Osteoblast (primary cell): ENCODE results near the gene PUS3. TPM values are rescaled to one million over a fixed set of nuclear protein-coding genes. Genes with fewer than 3 reads are reported as not detected.

Source experiments
- DNase-seq: peaks from one replicate; pipeline ENCODE4 v3.0.0; 2011; ENCODE audit warnings: low spot score, mixed read lengths; ENCODE audit not compliant: insufficient read length; ENCODE audit errors: missing footprints
- H2AFZ ChIP-seq: 2 replicates; pipeline ENCODE4 v1.6.0; 2011; ENCODE audit warnings: mild to moderate bottlenecking, low read length
- H3K27ac ChIP-seq: 2 replicates; pipeline ENCODE4 v1.5.1; 2011; ENCODE audit warnings: mild to moderate bottlenecking, low read depth, low read length, moderate library complexity
- H3K27me3 ChIP-seq: 2 replicates; pipeline ENCODE4 v1.6.0; 2012; ENCODE audit warnings: mild to moderate bottlenecking, control low read depth, inconsistent platforms, low read length, moderate library complexity; ENCODE audit not compliant: insufficient read depth
- H3K36me3 ChIP-seq: 2 replicates; pipeline ENCODE4 v1.5.1; 2011; ENCODE audit warnings: mild to moderate bottlenecking, low read length, control low read depth, moderate library complexity; ENCODE audit not compliant: insufficient read depth
- H3K4me1 ChIP-seq: 2 replicates; pipeline ENCODE4 v1.5.1; 2011; ENCODE audit warnings: mild to moderate bottlenecking, low read length, control low read depth, moderate library complexity; ENCODE audit not compliant: insufficient read depth
- H3K4me2 ChIP-seq: 2 replicates; pipeline ENCODE4 v1.6.0; 2011; ENCODE audit warnings: mild to moderate bottlenecking, low read length; ENCODE audit not compliant: insufficient read depth
- H3K4me3 ChIP-seq: fragments of 200-600 bp; sonication (generic); 3 replicates; pipeline ENCODE4 v1.5.1; 2012; ENCODE audit warnings: mild to moderate bottlenecking, low read length, inconsistent platforms; ENCODE audit not compliant: insufficient read depth
- H3K79me2 ChIP-seq: 2 replicates; pipeline ENCODE4 v1.6.0; 2012; ENCODE audit warnings: mild to moderate bottlenecking, low read length, control low read depth, inconsistent platforms; ENCODE audit not compliant: insufficient read depth
- H3K9me3 ChIP-seq: 2 replicates; pipeline ENCODE4 v1.5.1; 2011; ENCODE audit warnings: low read depth, low read length, control low read depth
- H4K20me1 ChIP-seq: 2 replicates; pipeline ENCODE4 v1.6.0; 2012; ENCODE audit warnings: mild to moderate bottlenecking, low read length, control low read depth; ENCODE audit not compliant: insufficient read depth
- total RNA-seq: library from RNA; depleted of rRNA; stranded (reverse); fragments of >200 nt; gene quantifications from 2 replicates; pipeline ENCODE4 v1.2.3, GENCODE V29; 2012
- TF ChIP-seq, protein P1 (sequence below): IDR thresholded peaks from 2 replicates; pipeline ENCODE4 v1.5.1; 2011; ENCODE audit warnings: mild to moderate bottlenecking, low read depth, low read length, moderate library complexity; ENCODE audit errors: extremely low read depth

The PUS3 gene
- total RNA-seq, 1 donor: 14.1 TPM

DNA sequence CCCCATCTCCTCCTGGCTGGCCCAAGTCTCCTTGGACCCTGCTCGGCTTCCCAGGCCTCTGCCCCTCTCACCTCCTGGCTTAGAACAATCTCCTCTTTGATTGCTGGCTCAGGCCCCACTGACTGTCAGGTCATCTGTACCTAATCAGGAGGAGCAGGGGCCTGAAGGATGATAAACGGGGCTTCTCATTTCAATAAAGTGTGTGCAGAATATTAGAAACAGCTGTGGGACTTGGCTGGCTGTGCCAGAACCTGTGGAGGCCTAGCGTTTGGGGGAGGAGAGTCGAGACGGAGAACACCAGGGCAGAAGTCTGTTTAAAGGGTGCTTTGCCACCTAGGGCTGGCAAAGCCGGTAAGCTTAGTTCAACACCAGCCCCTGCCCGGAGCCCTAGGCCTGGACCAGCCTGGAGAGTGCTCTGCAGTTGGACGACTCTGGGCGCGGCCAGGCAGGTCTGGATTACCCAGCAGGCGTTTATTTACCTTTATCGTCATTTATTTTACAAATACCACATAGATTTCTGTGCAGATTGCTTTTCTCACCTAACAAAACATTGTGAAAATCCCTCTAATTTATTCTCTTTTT, 32.7 kb upstream of the PUS3 start:
- H3K27ac ChIP-seq: no peak overlapping the region
- peaks cover 20% of the 10 kb centered on the region for H3K27me3 ChIP-seq
- no peak overlapping the region for H3K4me2 ChIP-seq
- no peak overlapping the region for H3K4me3 ChIP-seq
- no peaks in the 10 kb centered on the region for H3K4me1 ChIP-seq
- TF ChIP-seq, protein P1, sequence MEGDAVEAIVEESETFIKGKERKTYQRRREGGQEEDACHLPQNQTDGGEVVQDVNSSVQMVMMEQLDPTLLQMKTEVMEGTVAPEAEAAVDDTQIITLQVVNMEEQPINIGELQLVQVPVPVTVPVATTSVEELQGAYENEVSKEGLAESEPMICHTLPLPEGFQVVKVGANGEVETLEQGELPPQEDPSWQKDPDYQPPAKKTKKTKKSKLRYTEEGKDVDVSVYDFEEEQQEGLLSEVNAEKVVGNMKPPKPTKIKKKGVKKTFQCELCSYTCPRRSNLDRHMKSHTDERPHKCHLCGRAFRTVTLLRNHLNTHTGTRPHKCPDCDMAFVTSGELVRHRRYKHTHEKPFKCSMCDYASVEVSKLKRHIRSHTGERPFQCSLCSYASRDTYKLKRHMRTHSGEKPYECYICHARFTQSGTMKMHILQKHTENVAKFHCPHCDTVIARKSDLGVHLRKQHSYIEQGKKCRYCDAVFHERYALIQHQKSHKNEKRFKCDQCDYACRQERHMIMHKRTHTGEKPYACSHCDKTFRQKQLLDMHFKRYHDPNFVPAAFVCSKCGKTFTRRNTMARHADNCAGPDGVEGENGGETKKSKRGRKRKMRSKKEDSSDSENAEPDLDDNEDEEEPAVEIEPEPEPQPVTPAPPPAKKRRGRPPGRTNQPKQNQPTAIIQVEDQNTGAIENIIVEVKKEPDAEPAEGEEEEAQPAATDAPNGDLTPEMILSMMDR: no peak
- no peaks in the 10 kb centered on the region for H3K9me3 ChIP-seq
- no peaks in the 10 kb centered on the region for H4K20me1 ChIP-seq
- no peaks in the 10 kb centered on the region for H3K36me3 ChIP-seq
- no peaks in the 10 kb centered on the region for H3K79me2 ChIP-seq
- no peak overlapping the region for H2AFZ ChIP-seq
- no peak for DNase-seq

DNA sequence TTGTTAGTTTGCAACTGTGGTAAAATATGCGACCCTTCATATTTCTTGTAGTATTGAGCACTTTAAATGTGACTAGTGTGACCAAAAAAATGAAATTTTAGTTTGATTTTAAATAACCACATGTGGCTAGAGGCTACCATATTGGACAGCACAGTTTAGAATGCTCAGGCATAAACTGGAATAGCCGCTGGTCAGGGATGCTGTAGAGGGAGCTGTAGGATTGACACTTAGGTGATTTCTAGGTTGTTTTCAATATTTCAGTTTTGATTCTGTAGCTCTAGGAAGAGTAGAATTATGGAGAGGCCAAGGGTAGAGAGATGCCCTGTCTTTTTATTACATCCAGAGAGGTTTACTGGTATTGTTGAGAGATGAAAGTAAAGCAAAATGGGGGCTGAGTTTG, 32.0 kb upstream of the PUS3 start:
- Histone ChIP-seq H3K4me3 (no peak overlapping the region), H3K27me3 (peaks cover 23% of the 10 kb centered on the region), H3K4me1 (no peaks in the 10 kb centered on the region), H3K27ac (no peak overlapping the region), H3K9me3 (no peaks in the 10 kb centered on the region), H4K20me1 (no peaks in the 10 kb centered on the region), H3K36me3 (no peaks in the 10 kb centered on the region), H3K4me2 (no peak overlapping the region), H3K79me2 (no peaks in the 10 kb centered on the region), H2AFZ (no peak overlapping the region)
- peak; percentile 46 for DNase-seq
- TF ChIP-seq, protein P1: peak; percentile 37

DNA sequence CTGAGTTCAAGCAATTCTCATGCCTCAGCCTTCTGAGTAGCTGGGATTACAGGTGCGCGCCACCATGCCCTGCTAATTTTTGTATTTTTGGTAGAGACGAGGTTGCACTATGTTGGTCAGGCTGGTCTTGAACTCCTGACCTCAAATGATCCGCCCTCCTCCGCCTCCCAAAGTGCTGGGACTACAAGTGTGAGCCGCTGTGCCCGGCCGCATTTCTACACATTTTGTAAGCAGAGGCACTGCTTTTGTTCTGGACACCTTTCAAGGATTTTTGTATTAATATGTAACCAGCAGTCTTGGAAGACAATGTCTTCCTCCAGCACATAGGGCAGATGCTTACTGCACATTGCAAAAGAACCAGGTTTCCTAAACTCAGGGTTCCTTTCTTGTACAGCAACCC, 31.5 kb upstream of the PUS3 start:
- Histone ChIP-seq H3K27me3 (peaks cover 27% of the 10 kb centered on the region), H3K79me2 (no peaks in the 10 kb centered on the region), H4K20me1 (no peaks in the 10 kb centered on the region), H2AFZ (no peak overlapping the region), H3K9me3 (no peaks in the 10 kb centered on the region), H3K27ac (no peak overlapping the region), H3K36me3 (no peaks in the 10 kb centered on the region), H3K4me1 (no peaks in the 10 kb centered on the region), H3K4me2 (no peak overlapping the region), H3K4me3 (no peak overlapping the region)
- no peak for DNase-seq
- TF ChIP-seq, protein P1: no peak

DNA sequence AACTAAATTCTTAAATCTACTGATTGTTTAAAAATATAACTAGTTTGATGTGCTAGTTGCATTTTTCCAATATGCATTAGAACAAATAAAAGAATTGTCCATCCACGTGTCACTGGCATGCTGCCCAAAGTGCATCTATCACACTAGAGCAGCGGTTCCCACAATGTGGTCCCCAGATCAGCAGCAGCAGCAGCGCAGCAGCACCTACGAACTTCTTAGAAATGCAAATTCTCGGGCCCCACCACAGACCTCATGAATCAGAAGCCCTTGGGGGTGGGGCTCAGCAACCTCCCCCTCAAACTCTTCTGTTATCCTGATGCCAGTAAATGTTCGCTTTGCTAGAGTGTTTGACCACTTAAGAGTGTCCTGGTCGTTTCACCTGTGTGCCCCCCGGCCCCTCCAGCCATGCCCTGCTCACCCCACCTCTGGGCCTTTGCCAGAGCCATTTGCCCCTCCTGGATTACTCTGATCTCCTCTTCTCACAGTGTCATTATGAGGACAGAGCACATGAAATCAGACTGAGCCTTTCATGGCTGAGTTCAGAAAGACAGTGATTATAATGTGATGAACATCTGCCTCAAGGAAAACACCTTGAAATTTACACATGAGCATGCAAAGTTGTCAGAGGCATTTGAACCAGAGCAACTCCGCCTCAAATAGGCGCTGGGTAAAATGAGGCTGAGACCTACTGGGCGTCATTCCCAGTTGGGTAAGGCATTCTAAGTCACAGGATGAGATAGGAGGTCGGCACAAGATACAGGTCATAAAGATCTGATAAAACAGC, 30.2 kb upstream of the PUS3 start:
- H3K36me3 ChIP-seq: no peaks in the 10 kb centered on the region
- H3K27me3 ChIP-seq: peaks cover 31% of the 10 kb centered on the region
- DNase-seq: no peak
- H2AFZ ChIP-seq: no peak overlapping the region
- no peaks in the 10 kb centered on the region for H3K79me2 ChIP-seq
- no peaks in the 10 kb centered on the region for H4K20me1 ChIP-seq
- no peaks in the 10 kb centered on the region for H3K4me1 ChIP-seq
- no peak overlapping the region for H3K4me3 ChIP-seq
- no peaks in the 10 kb centered on the region for H3K9me3 ChIP-seq
- H3K27ac ChIP-seq: no peak overlapping the region
- TF ChIP-seq, protein P1: no peak
- H3K4me2 ChIP-seq: no peak overlapping the region
